ENCODE data around the gene TNK1.

- TF ChIP-seq CTCF (IDR thresholded peaks at IDR 0.05), result no peak
- TF ChIP-seq EP300 (IDR thresholded peaks at IDR 0.05), result no peak
Observed at GRCh38 chr17:7407485-7408251, 26.8 kb downstream of the TNK1 start, which contains the start of gene NLGN2.
